ENCODE results near the gene FCGR1A. TPM values are rescaled to one million over a fixed set of nuclear protein-coding genes. Genes with fewer than 3 reads are reported as not detected.
A peak's percentile ranks its signal among the peaks of the same experiment; 100 is the strongest.
"Not testable (repeated sequence)": the region's sequence is repeated elsewhere in the genome, so short reads cannot be mapped to it uniquely, and the experiment has no call there.

Gene FCGR1A
- total RNA-seq, 5 donors from 2014 or later (not counting 1 experiment from before 2014, with no cell fraction given) = not detected

GRCh38 chr1:149746463-149747356 lies 35.8 kb upstream of the FCGR1A start:
- 48% methylated on average over 8 of the region's 41 CpGs for WGBS (ENCODE audit: insufficient coverage)
- H3K27me3 ChIP-seq (replicated peaks in 1 of 2; ENCODE audit: control insufficient read depth in 2 of 2, extremely low read depth in 1 of 2, insufficient read depth in 2 of 2, low read length in 1 of 2); H3K27me3 Mint-ChIP-seq; H3K36me3 ChIP-seq (ENCODE audit: control insufficient read depth in 2 of 2, extremely low read depth in 1 of 2, insufficient read depth in 1 of 2, low read length in 1 of 2); POLR2A ChIA-PET; H3K4me1 ChIP-seq (ENCODE audit: control insufficient read depth in 1 of 2, extremely low read depth in 1 of 2, insufficient read depth in 2 of 2, low read length in 2 of 2); CTCF ChIA-PET; H3K9me3 ChIP-seq; H3K9me3 Mint-ChIP-seq; H3K4me3 ChIP-seq (ENCODE audit: control insufficient read depth in 1 of 2, extremely low read depth in 1 of 2, low read length in 1 of 2); H3K27ac Mint-ChIP-seq; H3K36me3 Mint-ChIP-seq; H3K4me1 Mint-ChIP-seq; H3K27ac ChIP-seq (ENCODE audit: low read length): not testable (repeated sequence)
- DNase-seq (peak in 7 of 35 experiments; percentile 1 to 22 (median 2)), ATAC-seq (replicated peaks in 1 of 4) (peak in 2 of 4 experiments; percentile 30 to 53)
- peak overlapping the region in 2 of 3 donors; percentile 24 to 28 for H3K4me3 Mint-ChIP-seq

GRCh38 chr1:149747359-149748143 lies 34.9 kb upstream of the FCGR1A start:
- no CpG with 5 or more reads among the region's 40 CpGs for WGBS (ENCODE audit: insufficient coverage)
- H3K4me1 ChIP-seq (ENCODE audit: control insufficient read depth in 1 of 2, extremely low read depth in 1 of 2, insufficient read depth in 2 of 2, low read length in 2 of 2); H3K27ac Mint-ChIP-seq; H3K36me3 ChIP-seq (ENCODE audit: control insufficient read depth in 2 of 2, extremely low read depth in 1 of 2, insufficient read depth in 1 of 2, low read length in 1 of 2); POLR2A ChIA-PET; H3K27me3 Mint-ChIP-seq; H3K4me1 Mint-ChIP-seq; H3K27me3 ChIP-seq (replicated peaks in 1 of 2; ENCODE audit: control insufficient read depth in 2 of 2, extremely low read depth in 1 of 2, insufficient read depth in 2 of 2, low read length in 1 of 2); H3K36me3 Mint-ChIP-seq; H3K4me3 ChIP-seq (ENCODE audit: control insufficient read depth in 1 of 2, extremely low read depth in 1 of 2, low read length in 1 of 2); H3K9me3 Mint-ChIP-seq; H3K9me3 ChIP-seq; CTCF ChIA-PET; H3K27ac ChIP-seq (ENCODE audit: low read length): not testable (repeated sequence)
- peak in 1 of 35 experiments; percentile 0 for DNase-seq
- H3K4me3 Mint-ChIP-seq = peak overlapping the region; percentile 60 to 73 (median 67)
- peak; percentile 51 to 78 (median 68) for ATAC-seq (replicated peaks in 1 of 4)

GRCh38 chr1:149748144-149748500 lies 34.4 kb upstream of the FCGR1A start:
- H3K27ac Mint-ChIP-seq; H3K27ac ChIP-seq (ENCODE audit: low read length); H3K27me3 ChIP-seq (replicated peaks in 1 of 2; ENCODE audit: control insufficient read depth in 2 of 2, extremely low read depth in 1 of 2, insufficient read depth in 2 of 2, low read length in 1 of 2); H3K4me1 ChIP-seq (ENCODE audit: control insufficient read depth in 1 of 2, extremely low read depth in 1 of 2, insufficient read depth in 2 of 2, low read length in 2 of 2); H3K4me1 Mint-ChIP-seq; H3K27me3 Mint-ChIP-seq; ATAC-seq (replicated peaks in 1 of 4); CTCF ChIA-PET; H3K4me3 ChIP-seq (ENCODE audit: control insufficient read depth in 1 of 2, extremely low read depth in 1 of 2, low read length in 1 of 2); H3K9me3 Mint-ChIP-seq; H3K36me3 Mint-ChIP-seq; H3K36me3 ChIP-seq (ENCODE audit: control insufficient read depth in 2 of 2, extremely low read depth in 1 of 2, insufficient read depth in 1 of 2, low read length in 1 of 2); H3K9me3 ChIP-seq; POLR2A ChIA-PET: not testable (repeated sequence)
- peak in 1 of 35 experiments; percentile 1 for DNase-seq
- peak overlapping the region in 2 of 3 donors; percentile 24 to 73 for H3K4me3 Mint-ChIP-seq
- WGBS (ENCODE audit: insufficient coverage) = no CpG with 5 or more reads among the region's 8 CpGs

- ATAC-seq (replicated peaks in 1 of 4); H3K4me3 ChIP-seq (ENCODE audit: control insufficient read depth in 1 of 2, extremely low read depth in 1 of 2, low read length in 1 of 2); H3K27me3 ChIP-seq (replicated peaks in 1 of 2; ENCODE audit: control insufficient read depth in 2 of 2, extremely low read depth in 1 of 2, insufficient read depth in 2 of 2, low read length in 1 of 2); DNase-seq; H3K36me3 ChIP-seq (ENCODE audit: control insufficient read depth in 2 of 2, extremely low read depth in 1 of 2, insufficient read depth in 1 of 2, low read length in 1 of 2); H3K27me3 Mint-ChIP-seq; CTCF ChIA-PET; H3K4me1 Mint-ChIP-seq; H3K36me3 Mint-ChIP-seq; H3K9me3 Mint-ChIP-seq; H3K4me3 Mint-ChIP-seq; H3K9me3 ChIP-seq; H3K27ac Mint-ChIP-seq; POLR2A ChIA-PET; H3K27ac ChIP-seq (ENCODE audit: low read length); H3K4me1 ChIP-seq (ENCODE audit: control insufficient read depth in 1 of 2, extremely low read depth in 1 of 2, insufficient read depth in 2 of 2, low read length in 2 of 2): not testable (repeated sequence)
- WGBS (ENCODE audit: insufficient coverage) = no CpG with 5 or more reads among the region's 2 CpGs
Measured at GRCh38 chr1:149750562-149750961, 31.9 kb upstream of the FCGR1A start.

- CTCF ChIA-PET; H3K4me1 ChIP-seq (ENCODE audit: control insufficient read depth in 1 of 2, extremely low read depth in 1 of 2, insufficient read depth in 2 of 2, low read length in 2 of 2); DNase-seq; H3K36me3 Mint-ChIP-seq; H3K4me3 ChIP-seq (ENCODE audit: control insufficient read depth in 1 of 2, extremely low read depth in 1 of 2, low read length in 1 of 2); H3K9me3 Mint-ChIP-seq; H3K27ac ChIP-seq (ENCODE audit: low read length); H3K27me3 ChIP-seq (replicated peaks in 1 of 2; ENCODE audit: control insufficient read depth in 2 of 2, extremely low read depth in 1 of 2, insufficient read depth in 2 of 2, low read length in 1 of 2); H3K27me3 Mint-ChIP-seq; ATAC-seq (replicated peaks in 1 of 4); POLR2A ChIA-PET; H3K4me3 Mint-ChIP-seq; H3K27ac Mint-ChIP-seq; H3K9me3 ChIP-seq; H3K36me3 ChIP-seq (ENCODE audit: control insufficient read depth in 2 of 2, extremely low read depth in 1 of 2, insufficient read depth in 1 of 2, low read length in 1 of 2); H3K4me1 Mint-ChIP-seq: not testable (repeated sequence)
- WGBS (ENCODE audit: insufficient coverage) = 67% methylated on average over 1 of the region's 1 CpG
Measured at GRCh38 chr1:149752186-149752585, 30.3 kb upstream of the FCGR1A start.

GRCh38 chr1:149753466-149753865 lies 29.0 kb upstream of the FCGR1A start:
- not testable (repeated sequence) for H3K27ac Mint-ChIP-seq; H3K36me3 ChIP-seq (ENCODE audit: control insufficient read depth in 2 of 2, extremely low read depth in 1 of 2, insufficient read depth in 1 of 2, low read length in 1 of 2); H3K9me3 ChIP-seq

More at GRCh38 chr1:149753466-149753865, 29.0 kb upstream of the FCGR1A start:
- H3K4me1 ChIP-seq (ENCODE audit: control insufficient read depth in 1 of 2, extremely low read depth in 1 of 2, insufficient read depth in 2 of 2, low read length in 2 of 2); H3K36me3 Mint-ChIP-seq; H3K9me3 Mint-ChIP-seq; CTCF ChIA-PET; H3K27me3 Mint-ChIP-seq; ATAC-seq (replicated peaks in 1 of 4); DNase-seq; H3K27me3 ChIP-seq (replicated peaks in 1 of 2; ENCODE audit: control insufficient read depth in 2 of 2, extremely low read depth in 1 of 2, insufficient read depth in 2 of 2, low read length in 1 of 2); H3K4me3 ChIP-seq (ENCODE audit: control insufficient read depth in 1 of 2, extremely low read depth in 1 of 2, low read length in 1 of 2); POLR2A ChIA-PET; H3K4me1 Mint-ChIP-seq; H3K27ac ChIP-seq (ENCODE audit: low read length); H3K4me3 Mint-ChIP-seq: not testable (repeated sequence)
- WGBS (ENCODE audit: insufficient coverage) = no CpG with 5 or more reads among the region's 2 CpGs
